Measurements from ENCODE around the gene MAS1L. TPM values are rescaled to one million over a fixed set of nuclear protein-coding genes. Genes with fewer than 3 reads are reported as not detected.

MAS1L gene
- total and polyA plus RNA-seq, 2 experiments from 2014 or later, result not detected

GRCh38 chr6:29527126-29527525, 39.4 kb upstream of the MAS1L start:
- DNase-seq, result no peak
- no peak overlapping the region for H3K4me3 ChIP-seq
- TF ChIP-seq EZH2 (IDR thresholded peaks at IDR 0.05; ENCODE audit: insufficient read depth, poor library complexity, severe bottlenecking) (no peak), EZH2phosphoT487 (IDR thresholded peaks at IDR 0.05; ENCODE audit: insufficient read depth, low read depth) (no peak)
- H3K27ac ChIP-seq, result no peak overlapping the region
- H2AFZ ChIP-seq, result no peak overlapping the region
- H3K79me2 ChIP-seq (ENCODE audit: insufficient read depth), result no peaks in the 10 kb centered on the region
- H3K36me3 ChIP-seq (ENCODE audit: low read depth), result no peaks in the 10 kb centered on the region
- WGBS, 2 experiments (ENCODE audit: low coverage in 1 of 2, low lambda C conversion rate in 2 of 2, missing lambda C conversion rate in 2 of 2), result 54 to 61% methylated on average over 1 of the region's 1 CpG
- no peaks in the 10 kb centered on the region for H3K9me2 ChIP-seq (ENCODE audit: insufficient read depth)
- no peaks in the 10 kb centered on the region for H4K20me1 ChIP-seq (ENCODE audit: insufficient read depth)
- no peak overlapping the region for H3K4me2 ChIP-seq (ENCODE audit: unreplicated experiment)
- no peaks in the 10 kb centered on the region for H3K4me1 ChIP-seq (ENCODE audit: insufficient read depth)
- no peaks in the 10 kb centered on the region for H3K9me3 ChIP-seq (ENCODE audit: low read depth)
- no peaks in the 10 kb centered on the region for H3K27me3 ChIP-seq (replicated peaks; ENCODE audit: insufficient read depth)
- in situ Hi-C loops (cut with MboI), result no loop called here
- no peak overlapping the region for H3K9ac ChIP-seq
- H3F3A ChIP-seq (ENCODE audit: insufficient read depth), result no peaks in the 10 kb centered on the region

DNA sequence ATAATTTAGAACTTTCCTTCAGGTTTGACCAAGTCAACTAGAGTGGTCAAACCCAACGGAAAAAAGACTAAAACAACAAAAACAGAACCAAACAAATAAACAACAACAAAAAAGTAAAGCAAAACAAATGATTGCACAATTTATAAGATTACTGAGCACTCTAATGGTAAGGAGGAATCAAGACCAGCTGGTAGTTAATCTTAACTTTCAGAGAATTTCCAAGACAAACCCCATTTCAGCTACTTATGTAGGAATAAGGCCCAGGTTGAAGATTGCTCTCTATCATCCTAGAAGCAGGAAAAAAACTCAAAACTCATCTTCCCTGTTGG, 37.5 kb upstream of the MAS1L start:
- in situ Hi-C loops (cut with MboI), result no loop called here
- H3K27ac ChIP-seq, result no peak overlapping the region
- 0% methylated on average over 1 of the region's 1 CpG for WGBS, 2 experiments (ENCODE audit: low coverage in 1 of 2, low lambda C conversion rate in 2 of 2, missing lambda C conversion rate in 2 of 2)
- no peak for DNase-seq
- no peaks in the 10 kb centered on the region for H3F3A ChIP-seq (ENCODE audit: insufficient read depth)
- H3K4me2 ChIP-seq (ENCODE audit: unreplicated experiment), result no peak overlapping the region
- no peaks in the 10 kb centered on the region for H3K27me3 ChIP-seq (replicated peaks; ENCODE audit: insufficient read depth)
- no peak overlapping the region for H2AFZ ChIP-seq
- H3K9me2 ChIP-seq (ENCODE audit: insufficient read depth), result no peaks in the 10 kb centered on the region
- TF ChIP-seq EZH2phosphoT487 (IDR thresholded peaks at IDR 0.05; ENCODE audit: insufficient read depth, low read depth) (no peak), EZH2 (IDR thresholded peaks at IDR 0.05; ENCODE audit: insufficient read depth, poor library complexity, severe bottlenecking) (no peak)
- H3K79me2 ChIP-seq (ENCODE audit: insufficient read depth), result no peaks in the 10 kb centered on the region
- no peaks in the 10 kb centered on the region for H3K9me3 ChIP-seq (ENCODE audit: low read depth)
- no peak overlapping the region for H3K4me3 ChIP-seq
- no peaks in the 10 kb centered on the region for H3K36me3 ChIP-seq (ENCODE audit: low read depth)
- H4K20me1 ChIP-seq (ENCODE audit: insufficient read depth), result no peaks in the 10 kb centered on the region
- no peak overlapping the region for H3K9ac ChIP-seq
- H3K4me1 ChIP-seq (ENCODE audit: insufficient read depth), result no peaks in the 10 kb centered on the region

GRCh38 chr6:29524444-29525310, 36.9 kb upstream of the MAS1L start:
- 14 to 21% methylated on average over 7 of the region's 7 CpGs for WGBS, 2 experiments (ENCODE audit: low coverage in 1 of 2, low lambda C conversion rate in 2 of 2, missing lambda C conversion rate in 2 of 2)
- Histone ChIP-seq H3K9me2 (ENCODE audit: insufficient read depth) (no peaks in the 10 kb centered on the region), H3K36me3 (ENCODE audit: low read depth) (no peaks in the 10 kb centered on the region), H3K27ac (no peak overlapping the region), H3K79me2 (ENCODE audit: insufficient read depth) (no peaks in the 10 kb centered on the region), H3F3A (ENCODE audit: insufficient read depth) (no peaks in the 10 kb centered on the region), H3K4me1 (ENCODE audit: insufficient read depth) (no peaks in the 10 kb centered on the region), H4K20me1 (ENCODE audit: insufficient read depth) (no peaks in the 10 kb centered on the region), H3K4me2 (ENCODE audit: unreplicated experiment) (no peak overlapping the region), H3K4me3 (no peak overlapping the region), H3K9me3 (ENCODE audit: low read depth) (no peaks in the 10 kb centered on the region), H3K27me3 (replicated peaks; ENCODE audit: insufficient read depth) (no peaks in the 10 kb centered on the region), H3K9ac (no peak overlapping the region), H2AFZ (no peak overlapping the region)
- no peak for DNase-seq
- in situ Hi-C loops (cut with MboI), result no loop called here
- TF ChIP-seq EZH2phosphoT487 (IDR thresholded peaks at IDR 0.05; ENCODE audit: insufficient read depth, low read depth), result no peak
- TF ChIP-seq EZH2 (IDR thresholded peaks at IDR 0.05; ENCODE audit: insufficient read depth, poor library complexity, severe bottlenecking), result no peak

DNA sequence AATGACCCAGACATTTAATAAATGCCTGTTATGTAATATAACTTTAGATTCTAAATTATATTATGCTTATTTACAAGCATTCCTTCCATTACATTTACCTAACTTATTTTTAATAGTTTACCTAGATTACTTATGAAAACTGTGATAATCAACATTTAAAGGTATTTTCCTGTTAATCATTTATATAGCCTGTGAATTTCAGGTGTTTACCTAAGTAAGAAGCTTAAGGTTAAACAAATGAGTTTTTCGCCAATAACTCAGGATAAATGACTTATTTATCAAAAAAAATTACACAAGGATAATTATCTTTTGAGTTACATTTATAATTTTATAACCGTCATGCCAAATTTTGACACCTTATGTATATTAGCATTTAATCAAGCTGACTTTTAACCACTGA, 36.3 kb upstream of the MAS1L start:
- no peaks in the 10 kb centered on the region for H3K9me3 ChIP-seq (ENCODE audit: low read depth)
- 41 to 47% methylated on average over 2 of the region's 2 CpGs for WGBS, 2 experiments (ENCODE audit: low coverage in 1 of 2, low lambda C conversion rate in 2 of 2, missing lambda C conversion rate in 2 of 2)
- H3K4me1 ChIP-seq (ENCODE audit: insufficient read depth), result no peaks in the 10 kb centered on the region

More for the DNA sequence above, 36.3 kb upstream of the MAS1L start:
- H3K27ac ChIP-seq, result no peak overlapping the region
- in situ Hi-C loops (cut with MboI), result no loop called here
- TF ChIP-seq EZH2phosphoT487 (IDR thresholded peaks at IDR 0.05; ENCODE audit: insufficient read depth, low read depth) (no peak), EZH2 (IDR thresholded peaks at IDR 0.05; ENCODE audit: insufficient read depth, poor library complexity, severe bottlenecking) (no peak)
- H3K4me3 ChIP-seq, result no peak overlapping the region
- DNase-seq, result no peak
- no peaks in the 10 kb centered on the region for H3F3A ChIP-seq (ENCODE audit: insufficient read depth)
- no peaks in the 10 kb centered on the region for H3K79me2 ChIP-seq (ENCODE audit: insufficient read depth)
- no peaks in the 10 kb centered on the region for H4K20me1 ChIP-seq (ENCODE audit: insufficient read depth)
- H3K36me3 ChIP-seq (ENCODE audit: low read depth), result no peaks in the 10 kb centered on the region
- H2AFZ ChIP-seq, result no peak overlapping the region
- no peaks in the 10 kb centered on the region for H3K27me3 ChIP-seq (replicated peaks; ENCODE audit: insufficient read depth)
- no peak overlapping the region for H3K9ac ChIP-seq
- H3K9me2 ChIP-seq (ENCODE audit: insufficient read depth), result no peaks in the 10 kb centered on the region
- no peak overlapping the region for H3K4me2 ChIP-seq (ENCODE audit: unreplicated experiment)
